Central memory CD8-positive, alpha-beta T cell (primary cell): Measurements from ENCODE around the gene SCPEP1.

Source experiments
- ATAC-seq: fragments of 150-1000 bp; cut with Tn5 transposase; replicated peaks from 2 replicates; pipeline ENCODE4 v1.10.0; 2022; ENCODE audit warnings: mild to moderate bottlenecking, moderate FRiP score, moderate number of reproducible peaks; ENCODE audit not compliant: poor library complexity, severe bottlenecking; ENCODE audit errors: extremely low read depth
- DNase-seq, 2 donors: peaks; one replicate each; pipeline ENCODE4 v3.0.0; 2021; ENCODE audit warnings: low spot score in 2 of 2
- H3K27ac Mint-ChIP-seq: one replicate; pipeline ENCODE4 v1.8.0; 2022; ENCODE audit warnings: low read depth, mild to moderate bottlenecking, moderate library complexity, mixed read lengths
- H3K27me3 Mint-ChIP-seq: one replicate; pipeline ENCODE4 v1.8.0; 2022; ENCODE audit warnings: mixed read lengths
- H3K36me3 Mint-ChIP-seq: one replicate; pipeline ENCODE4 v1.8.0; 2022; ENCODE audit warnings: mild to moderate bottlenecking, moderate library complexity, mixed read lengths; ENCODE audit not compliant: insufficient read depth
- H3K4me1 Mint-ChIP-seq: one replicate; pipeline ENCODE4 v1.8.0; 2022; ENCODE audit warnings: mixed read lengths
- H3K4me3 Mint-ChIP-seq: one replicate; pipeline ENCODE4 v1.8.0; 2022; ENCODE audit warnings: mild to moderate bottlenecking, moderate library complexity, mixed read lengths
- H3K9me3 Mint-ChIP-seq: one replicate; pipeline ENCODE4 v1.8.0; 2022; ENCODE audit warnings: mixed read lengths

The SCPEP1 gene

GRCh38 chr17:57038486-57038885 is 60.6 kb downstream of the SCPEP1 start:
- no peaks in the 10 kb centered on the region for H3K4me1 Mint-ChIP-seq
- ATAC-seq (no peak), DNase-seq (no peak)
- H3K27me3 Mint-ChIP-seq: peaks cover 74% of the 10 kb centered on the region
- H3K36me3 Mint-ChIP-seq: no peaks in the 10 kb centered on the region
- no peak overlapping the region for H3K4me3 Mint-ChIP-seq
- H3K9me3 Mint-ChIP-seq: no peaks in the 10 kb centered on the region
- H3K27ac Mint-ChIP-seq: no peak overlapping the region

- no peaks in the 10 kb centered on the region for H3K9me3 Mint-ChIP-seq
- no peaks in the 10 kb centered on the region for H3K36me3 Mint-ChIP-seq
- no peak for ATAC-seq
- peaks cover 6% of the 10 kb centered on the region for H3K4me1 Mint-ChIP-seq
- no peak overlapping the region for H3K27ac Mint-ChIP-seq
- H3K4me3 Mint-ChIP-seq: no peak overlapping the region
- DNase-seq: no peak
- peaks cover 93% of the 10 kb centered on the region for H3K27me3 Mint-ChIP-seq
Measured at GRCh38 chr17:57040571-57040970, 62.6 kb downstream of the SCPEP1 start.

DNA sequence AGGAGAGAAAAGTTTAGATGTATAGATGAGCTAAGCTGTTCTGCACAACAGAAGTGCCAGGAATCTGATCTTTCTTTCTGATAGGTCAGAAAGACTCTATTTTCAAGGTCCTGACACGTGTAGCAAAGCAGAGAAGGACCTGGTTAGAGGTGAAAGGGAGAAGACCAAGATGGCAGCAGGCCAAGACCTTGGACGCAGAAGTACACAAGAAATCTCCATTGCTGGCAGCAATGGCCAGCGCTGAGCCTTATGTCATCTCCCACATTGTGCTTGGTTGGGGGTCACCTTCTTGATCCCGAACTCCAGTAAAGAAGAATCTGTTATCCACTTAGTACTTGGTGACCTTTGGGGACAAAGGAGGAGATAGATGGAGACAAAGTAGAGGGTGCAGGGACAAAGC is 65.3 kb downstream of the SCPEP1 start:
- no peak overlapping the region for H3K27ac Mint-ChIP-seq
- no peak for ATAC-seq

DNA sequence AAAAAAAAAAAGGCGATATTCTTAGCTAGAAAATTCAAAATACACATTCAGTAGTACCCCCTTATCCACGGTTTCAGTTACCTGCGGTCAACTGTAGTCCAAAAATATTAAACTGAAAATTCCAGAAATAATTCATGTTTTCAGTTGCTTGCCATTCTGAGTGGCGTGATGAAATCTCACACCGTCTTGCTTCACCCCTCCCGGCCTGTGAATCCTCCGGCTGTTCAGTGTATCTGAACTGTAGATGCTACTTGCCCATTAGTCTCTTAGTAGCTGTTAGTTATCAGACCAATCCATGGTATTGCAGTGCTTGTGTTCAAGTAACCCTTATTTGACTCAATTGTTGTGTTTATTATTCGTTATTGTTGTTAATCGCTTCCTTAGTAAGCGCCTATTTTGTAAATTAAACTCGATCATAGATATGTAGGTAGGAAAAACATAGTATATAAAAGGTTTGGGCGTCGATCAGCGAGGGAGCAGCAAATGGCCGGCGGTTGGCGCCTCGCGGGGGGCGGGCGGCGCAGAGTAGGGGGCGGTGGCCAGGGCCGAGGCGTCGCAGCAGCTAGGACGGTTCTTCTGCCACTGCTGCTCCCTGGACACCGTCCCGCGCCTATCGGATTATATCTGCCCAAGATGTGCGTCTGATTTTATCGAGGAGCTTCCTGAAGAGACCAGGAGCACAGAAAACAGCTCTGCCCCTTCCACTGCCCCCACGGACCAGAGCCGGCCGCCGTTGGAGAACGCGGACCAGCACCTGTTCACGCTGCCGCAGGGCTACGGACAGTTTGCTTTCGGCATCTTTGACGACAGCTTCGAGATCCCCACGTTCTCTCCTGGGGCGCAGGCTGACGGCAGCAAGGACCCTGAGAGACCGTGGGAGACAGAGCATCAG is 67.3 kb downstream of the SCPEP1 start:
- peak overlapping the region; percentile 70 for H3K4me3 Mint-ChIP-seq
- H3K36me3 Mint-ChIP-seq: no peaks in the 10 kb centered on the region
- peaks cover 20% of the 10 kb centered on the region for H3K4me1 Mint-ChIP-seq
- no peak for DNase-seq
- peaks cover 83% of the 10 kb centered on the region for H3K27me3 Mint-ChIP-seq
- no peaks in the 10 kb centered on the region for H3K9me3 Mint-ChIP-seq
- H3K27ac Mint-ChIP-seq: no peak overlapping the region
- ATAC-seq: no peak

More for the DNA sequence above, 65.3 kb downstream of the SCPEP1 start:
- Mint-ChIP-seq H3K4me1 (peaks cover 20% of the 10 kb centered on the region), H3K4me3 (no peak overlapping the region), H3K9me3 (no peaks in the 10 kb centered on the region), H3K36me3 (no peaks in the 10 kb centered on the region), H3K27me3 (peaks cover 99% of the 10 kb centered on the region)
- DNase-seq: no peak

DNA sequence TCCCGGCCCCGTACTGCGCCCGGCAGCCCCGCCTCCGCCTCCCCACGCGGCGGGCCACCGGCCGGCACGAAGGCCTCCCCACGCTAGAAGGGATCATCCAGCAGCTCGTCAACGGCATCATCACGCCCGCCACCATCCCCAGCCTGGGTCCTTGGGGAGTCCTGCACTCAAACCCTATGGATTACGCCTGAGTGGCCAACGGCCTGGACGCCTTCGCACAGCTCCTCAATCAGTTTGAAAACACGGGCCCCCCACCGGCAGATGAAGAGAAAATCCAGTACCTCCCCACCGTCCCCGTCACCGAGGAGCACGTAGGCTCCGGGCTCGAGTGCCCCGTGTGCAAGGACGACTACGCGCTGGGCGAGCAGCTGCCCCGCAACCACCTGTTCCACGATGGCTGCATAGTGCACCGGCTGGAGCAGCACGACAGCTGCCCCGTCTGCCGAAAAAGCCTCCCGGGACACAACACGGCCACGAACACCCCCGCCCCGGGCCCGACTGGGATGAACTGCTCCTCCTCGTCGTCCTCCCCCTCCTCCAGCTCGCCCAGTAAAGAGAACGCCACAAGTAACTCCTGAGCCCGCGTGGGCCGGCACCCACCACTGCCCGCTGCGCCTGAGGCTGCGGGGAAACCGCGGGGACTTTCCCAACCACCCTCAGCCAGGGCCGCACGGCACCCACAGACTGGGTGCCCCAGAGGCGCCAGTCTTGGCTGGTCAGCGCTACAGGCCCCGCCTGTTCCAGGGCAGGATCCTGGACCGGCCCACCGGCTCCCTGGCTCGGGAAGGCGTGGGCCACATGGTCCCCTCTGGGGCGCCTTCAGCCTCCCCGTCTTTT is 68.2 kb downstream of the SCPEP1 start:
- Mint-ChIP-seq H3K36me3 (no peaks in the 10 kb centered on the region), H3K4me3 (peak overlapping the region; percentile 70), H3K27ac (no peak overlapping the region), H3K4me1 (peaks cover 20% of the 10 kb centered on the region), H3K27me3 (peaks cover 84% of the 10 kb centered on the region), H3K9me3 (no peaks in the 10 kb centered on the region)
- peak; percentile 55 for ATAC-seq
- no peak for DNase-seq

GRCh38 chr17:57046749-57047148 is 68.8 kb downstream of the SCPEP1 start:
- no peak for ATAC-seq
- H3K27me3 Mint-ChIP-seq: peaks cover 83% of the 10 kb centered on the region

DNA sequence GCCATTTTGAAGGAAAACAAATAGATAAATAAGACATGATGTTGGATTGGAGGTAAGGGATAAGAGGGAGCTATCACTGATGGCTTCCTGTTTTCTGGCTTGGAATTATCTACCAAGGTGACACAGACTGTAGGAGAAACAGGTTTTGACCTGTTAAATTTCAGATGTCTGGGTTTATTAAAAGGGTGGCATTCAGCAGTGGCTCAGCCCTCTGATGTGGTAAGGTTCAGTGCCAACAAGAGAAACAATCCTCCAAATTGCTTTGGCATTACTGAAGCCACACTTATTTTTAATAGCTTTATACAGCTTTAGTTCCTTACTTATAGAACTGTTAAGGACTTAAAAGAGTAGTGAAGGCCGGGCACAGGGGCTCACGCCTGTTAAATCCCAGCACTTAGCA is 70.2 kb downstream of the SCPEP1 start:
- Mint-ChIP-seq H3K4me1 (peaks cover 20% of the 10 kb centered on the region), H3K36me3 (no peaks in the 10 kb centered on the region), H3K27ac (no peak overlapping the region), H3K27me3 (peaks cover 77% of the 10 kb centered on the region), H3K9me3 (no peaks in the 10 kb centered on the region), H3K4me3 (no peak overlapping the region)
- ATAC-seq (no peak), DNase-seq (no peak)

More at GRCh38 chr17:57046749-57047148, 68.8 kb downstream of the SCPEP1 start:
- H3K4me1 Mint-ChIP-seq: peaks cover 20% of the 10 kb centered on the region
- no peaks in the 10 kb centered on the region for H3K36me3 Mint-ChIP-seq
- no peaks in the 10 kb centered on the region for H3K9me3 Mint-ChIP-seq
- DNase-seq: no peak
- peak overlapping the region; percentile 70 for H3K4me3 Mint-ChIP-seq
- H3K27ac Mint-ChIP-seq: no peak overlapping the region

DNA sequence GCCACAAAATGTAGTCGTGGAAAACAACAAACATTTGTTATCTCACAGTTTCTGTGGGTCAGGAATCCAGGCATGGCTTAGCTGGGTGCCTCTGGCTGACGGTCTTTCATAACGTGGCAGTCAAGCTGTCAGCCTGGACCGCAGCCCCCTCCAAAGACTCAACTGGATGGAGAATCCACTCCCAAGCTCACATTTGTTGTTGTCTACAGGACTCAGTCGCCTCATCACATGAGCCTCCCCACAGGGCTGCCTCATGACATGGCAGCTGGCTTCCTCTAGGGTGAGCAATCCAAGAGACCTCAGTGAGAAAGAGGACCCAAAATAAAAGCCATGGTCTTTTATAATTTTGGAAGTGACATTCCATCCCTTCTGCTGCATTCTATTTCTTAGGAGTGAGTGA is 72.4 kb downstream of the SCPEP1 start:
- no peaks in the 10 kb centered on the region for H3K9me3 Mint-ChIP-seq
- DNase-seq (no peak), ATAC-seq (no peak)
- H3K36me3 Mint-ChIP-seq: no peaks in the 10 kb centered on the region
- no peak overlapping the region for H3K27ac Mint-ChIP-seq
- peaks cover 55% of the 10 kb centered on the region for H3K27me3 Mint-ChIP-seq
- no peak overlapping the region for H3K4me3 Mint-ChIP-seq
- H3K4me1 Mint-ChIP-seq: peaks cover 22% of the 10 kb centered on the region

- no peaks in the 10 kb centered on the region for H3K36me3 Mint-ChIP-seq
- H3K27ac Mint-ChIP-seq: no peak overlapping the region
- H3K4me1 Mint-ChIP-seq: peaks cover 13% of the 10 kb centered on the region
- no peak for ATAC-seq
- no peak for DNase-seq
- H3K4me3 Mint-ChIP-seq: no peak overlapping the region
- no peaks in the 10 kb centered on the region for H3K9me3 Mint-ChIP-seq
- H3K27me3 Mint-ChIP-seq: peaks cover 39% of the 10 kb centered on the region
Measured at GRCh38 chr17:57051886-57052361, 74.0 kb downstream of the SCPEP1 start.
